Measurements from ENCODE around the gene RPL38.

DNA sequence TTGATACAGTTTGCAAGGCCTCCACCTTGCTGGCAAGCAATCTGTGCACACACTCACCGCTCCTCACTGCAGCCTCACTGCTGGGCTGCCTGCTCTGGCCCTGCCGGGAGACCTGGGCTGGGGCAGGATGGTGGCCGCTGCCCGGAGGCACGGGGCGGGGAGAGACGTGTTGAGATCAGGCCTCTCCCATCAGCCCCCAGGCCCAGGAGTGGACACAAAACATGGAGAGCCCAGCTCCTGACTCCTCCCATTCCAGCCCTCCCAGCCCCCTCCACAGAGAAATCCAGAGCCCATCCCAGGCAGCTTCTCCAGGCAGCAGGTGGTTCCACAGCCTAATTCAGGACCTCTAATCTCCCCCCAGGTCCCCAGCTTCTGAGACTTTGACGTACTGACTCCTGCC is 23.1 kb upstream of the RPL38 start:
- TF ChIP-seq, protein P1, sequence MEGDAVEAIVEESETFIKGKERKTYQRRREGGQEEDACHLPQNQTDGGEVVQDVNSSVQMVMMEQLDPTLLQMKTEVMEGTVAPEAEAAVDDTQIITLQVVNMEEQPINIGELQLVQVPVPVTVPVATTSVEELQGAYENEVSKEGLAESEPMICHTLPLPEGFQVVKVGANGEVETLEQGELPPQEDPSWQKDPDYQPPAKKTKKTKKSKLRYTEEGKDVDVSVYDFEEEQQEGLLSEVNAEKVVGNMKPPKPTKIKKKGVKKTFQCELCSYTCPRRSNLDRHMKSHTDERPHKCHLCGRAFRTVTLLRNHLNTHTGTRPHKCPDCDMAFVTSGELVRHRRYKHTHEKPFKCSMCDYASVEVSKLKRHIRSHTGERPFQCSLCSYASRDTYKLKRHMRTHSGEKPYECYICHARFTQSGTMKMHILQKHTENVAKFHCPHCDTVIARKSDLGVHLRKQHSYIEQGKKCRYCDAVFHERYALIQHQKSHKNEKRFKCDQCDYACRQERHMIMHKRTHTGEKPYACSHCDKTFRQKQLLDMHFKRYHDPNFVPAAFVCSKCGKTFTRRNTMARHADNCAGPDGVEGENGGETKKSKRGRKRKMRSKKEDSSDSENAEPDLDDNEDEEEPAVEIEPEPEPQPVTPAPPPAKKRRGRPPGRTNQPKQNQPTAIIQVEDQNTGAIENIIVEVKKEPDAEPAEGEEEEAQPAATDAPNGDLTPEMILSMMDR (IDR thresholded peaks at IDR 0.05), result no peak
- no peak for TF ChIP-seq EZH2phosphoT487 (IDR thresholded peaks at IDR 0.05)
- TF ChIP-seq EZH2 (IDR thresholded peaks at IDR 0.05), result no peak
